GM12878 (cell line): ENCODE data around the gene GFPT1. TPM values are rescaled to one million over a fixed set of nuclear protein-coding genes. Genes with fewer than 3 reads are reported as not detected.
A peak's percentile ranks its signal among the peaks of the same experiment; 100 is the strongest.

ENCODE experiments used
- ATAC-seq: fragments of 200-7000 bp; cut with Tn5 transposase; 3 replicates; pipeline ENCODE4 v1.9.1; 2020; ENCODE audit warnings: mild to moderate bottlenecking, moderate library complexity
- BruUV-seq: library from RNA; stranded (reverse); fragments of 400-500 nt; replicated peaks from 2 replicates; lab custom pipeline; 2021; lab: Mats Ljungman, UMichigan
- CTCF ChIA-PET: fragments of 300-600 bp; sonication (Branson Sonifier 250); formaldehyde crosslinking; extraction: SDS; loops from one replicate; lab custom pipeline; 2021; ENCODE audit warnings: inconsistent platforms; lab: Yijun Ruan, JAX
- POLR2A ChIA-PET: fragments of 350-600 bp; formaldehyde crosslinking; extraction: SDS; loops from one replicate; lab custom pipeline; 2021; ENCODE audit warnings: inconsistent platforms; lab: Charles Lee
- RAD21 ChIA-PET: fragments of 300-600 bp; sonication (Branson Sonifier 250); formaldehyde crosslinking; loops from one replicate; lab custom pipeline; 2023; ENCODE audit warnings: antibody characterized with exemption; ENCODE audit not compliant: unreplicated experiment; lab: Charles Lee
- SMC1A ChIA-PET: fragments of 300-600 bp; sonication (Branson Sonifier 250); formaldehyde crosslinking; loops from one replicate; lab custom pipeline; 2023; ENCODE audit not compliant: unreplicated experiment, uncharacterized antibody; lab: Charles Lee
- DNase-seq: peaks from one replicate; pipeline ENCODE4 v3.0.0-alpha.2; 2011; ENCODE audit warnings: low read depth, low spot score
- FAIRE-seq: peaks from 3 replicates; lab custom pipeline; 2011; peaks lifted over from hg19 to GRCh38; lab: Jason Lieb, UNC
- H2AFZ ChIP-seq: 2 replicates; pipeline ENCODE4 v1.6.0; 2011; ENCODE audit warnings: low read depth, low read length, control low read depth; ENCODE audit not compliant: control insufficient read depth
- H3K27ac ChIP-seq: 2 replicates; pipeline ENCODE4 v1.5.1; 2011; ENCODE audit warnings: control low read depth; ENCODE audit not compliant: control insufficient read depth, insufficient read depth
- H3K27me3 ChIP-seq, 2 experiments: replicated peaks in 1 of 2; 2 replicates each; pipeline versions ENCODE4 v1.6.0 to v1.6.1; 2011; ENCODE audit warnings: low read length in 1 of 2; ENCODE audit not compliant: control insufficient read depth in 2 of 2, insufficient read depth in 2 of 2
- H3K36me3 ChIP-seq, 2 experiments: 2 replicates each; pipeline ENCODE4 v1.5.1; 2011; ENCODE audit warnings: low read length in 1 of 2; ENCODE audit not compliant: control insufficient read depth in 2 of 2, insufficient read depth in 2 of 2
- H3K4me1 ChIP-seq: 2 replicates; pipeline ENCODE4 v1.6.1; 2011; ENCODE audit warnings: mild to moderate bottlenecking, low read length, moderate library complexity, mixed read lengths; ENCODE audit not compliant: control insufficient read depth, insufficient read depth
- H3K4me2 ChIP-seq: 2 replicates; pipeline ENCODE4 v1.6.0; 2011; ENCODE audit warnings: control low read depth; ENCODE audit not compliant: control insufficient read depth, insufficient read depth
- H3K4me3 ChIP-seq: fragments of 200-600 bp; sonication (generic); 2 replicates; pipeline ENCODE4 v1.5.1; 2016
- H3K79me2 ChIP-seq: 2 replicates; pipeline ENCODE4 v1.6.0; 2011; ENCODE audit warnings: low read length; ENCODE audit not compliant: control insufficient read depth, insufficient read depth
- H3K9ac ChIP-seq: 2 replicates; pipeline ENCODE4 v1.8.0; 2011; ENCODE audit warnings: low read length, control low read depth, mixed read lengths; ENCODE audit not compliant: control insufficient read depth, insufficient read depth
- H3K9me3 ChIP-seq: replicated peaks from 3 replicates; pipeline ENCODE4 v1.5.1; 2011; ENCODE audit warnings: mild to moderate bottlenecking, low read length; ENCODE audit not compliant: control insufficient read depth, insufficient read depth
- H4K20me1 ChIP-seq: 2 replicates; pipeline ENCODE4 v1.6.0; 2011; ENCODE audit not compliant: control insufficient read depth, insufficient read depth
- EED ChIP-seq: sonication (generic); IDR thresholded peaks from 2 replicates; pipeline ENCODE4 v1.6.1; 2016; ENCODE audit warnings: antibody characterized with exemption, low read depth
- MEF2A ChIP-seq: IDR thresholded peaks from 2 replicates; pipeline ENCODE4 v1.6.1; 2011; ENCODE audit warnings: low read depth, mild to moderate bottlenecking, low read length, moderate library complexity; ENCODE audit not compliant: insufficient read depth
- POLR2AphosphoS2 ChIP-seq: IDR thresholded peaks from 2 replicates; pipeline ENCODE4 v1.6.1; 2011; ENCODE audit warnings: low read depth, mild to moderate bottlenecking, low read length, improper control_type of control experiment, moderate library complexity
- RBBP5 ChIP-seq: fragments of 200-600 bp; sonication (generic); conservative IDR thresholded peaks from 2 replicates; pipeline ENCODE4 v1.6.1; 2016
- SIX5 ChIP-seq: IDR thresholded peaks from 2 replicates; pipeline ENCODE4 v1.6.1; 2011; ENCODE audit warnings: mild to moderate bottlenecking, low read depth, low read length, moderate library complexity; ENCODE audit not compliant: severe bottlenecking
- SMAD1 ChIP-seq: fragments of 450-650 bp; IDR thresholded peaks from 2 replicates; pipeline ENCODE4 v1.6.1; 2018; ENCODE audit warnings: mild to moderate bottlenecking, low read depth; ENCODE audit not compliant: partially characterized antibody
- STAT3 ChIP-seq: IDR thresholded peaks from 2 replicates; pipeline ENCODE4 v1.6.1; 2011; ENCODE audit warnings: low read depth, low read length, improper control_type of control experiment
- WGBS: methylation state at CpG from one replicate; pipeline ENCODE4 v1.1.6; 2016; ENCODE audit warnings: low lambda C conversion rate; ENCODE audit not compliant: insufficient replicate concordance, insufficient coverage; ENCODE audit errors: missing lambda C conversion rate; 5-methylcytosine and 5-hydroxymethylcytosine counted together
- in situ Hi-C: fragments of 300-500 bp; cut with MboI; formaldehyde crosslinking; loops from 9 replicates; pipeline ENCODE4 v1.14.3; 2018; ENCODE audit warnings: mixed read lengths
- intact Hi-C: fragments of 100-400 bp; cut with micrococcal nuclease; formaldehyde crosslinking; loops from one replicate; pipeline ENCODE4 v1.14.2; 2022; ENCODE audit not compliant: unreplicated experiment
- polyA plus RNA-seq, 11 experiments: library from polyadenylated mRNA; depleted of rRNA in 4 of 11; unstranded in 6 of 11; stranded (reverse) in 5 of 11; fragments of >200 nt; fragmentation: Nextera tagmentation in 4 of 11; fragmentation: Illumina TruSeq in 1 of 11; extraction: Ambion mirVana in 4 of 11; extraction: Trizol in 1 of 11; gene quantifications; 1 replicate in 1 of 11; 2 replicates in 10 of 11; pipeline versions ENCODE4 v1.2.1 to v1.2.3, GENCODE V29; 2011 to 2016; ENCODE audit warnings: inconsistent platforms in 2 of 11, missing spikeins in 2 of 11, low read depth in 1 of 11
- total RNA-seq, 4 experiments: library from RNA; depleted of rRNA in 3 of 4; stranded (reverse); fragments of >200 nt in 3 of 4; fragmentation: Illumina TruSeq in 1 of 4; extraction: Trizol in 1 of 4; gene quantifications; 2 replicates each; pipeline versions ENCODE4 v1.2.1 to v1.2.3, GENCODE V29; 2013 to 2021
- TF ChIP-seq, protein P1 (sequence below): IDR thresholded peaks from 2 replicates; pipeline ENCODE4 v1.6.1; 2012; ENCODE audit warnings: mild to moderate bottlenecking, low read depth, low read length
- TF ChIP-seq, protein P2 (sequence below): fragments of 450-650 bp; IDR thresholded peaks from 2 replicates; pipeline ENCODE4 v1.6.1; 2016; ENCODE audit warnings: mild to moderate bottlenecking, moderate library complexity, borderline replicate concordance
- TF ChIP-seq, protein P3 (sequence below): fragments of 450-650 bp; IDR thresholded peaks from 2 replicates; pipeline ENCODE4 v1.6.1; 2017; ENCODE audit warnings: low read depth, mild to moderate bottlenecking, moderate library complexity

GFPT1 gene
- total and polyA plus RNA-seq, 10 of the 15 experiments (the other 5 are each of a cell fraction or from before 2014, with no cell fraction given), result 10.1 to 95.2 (median 24.5) TPM

DNA sequence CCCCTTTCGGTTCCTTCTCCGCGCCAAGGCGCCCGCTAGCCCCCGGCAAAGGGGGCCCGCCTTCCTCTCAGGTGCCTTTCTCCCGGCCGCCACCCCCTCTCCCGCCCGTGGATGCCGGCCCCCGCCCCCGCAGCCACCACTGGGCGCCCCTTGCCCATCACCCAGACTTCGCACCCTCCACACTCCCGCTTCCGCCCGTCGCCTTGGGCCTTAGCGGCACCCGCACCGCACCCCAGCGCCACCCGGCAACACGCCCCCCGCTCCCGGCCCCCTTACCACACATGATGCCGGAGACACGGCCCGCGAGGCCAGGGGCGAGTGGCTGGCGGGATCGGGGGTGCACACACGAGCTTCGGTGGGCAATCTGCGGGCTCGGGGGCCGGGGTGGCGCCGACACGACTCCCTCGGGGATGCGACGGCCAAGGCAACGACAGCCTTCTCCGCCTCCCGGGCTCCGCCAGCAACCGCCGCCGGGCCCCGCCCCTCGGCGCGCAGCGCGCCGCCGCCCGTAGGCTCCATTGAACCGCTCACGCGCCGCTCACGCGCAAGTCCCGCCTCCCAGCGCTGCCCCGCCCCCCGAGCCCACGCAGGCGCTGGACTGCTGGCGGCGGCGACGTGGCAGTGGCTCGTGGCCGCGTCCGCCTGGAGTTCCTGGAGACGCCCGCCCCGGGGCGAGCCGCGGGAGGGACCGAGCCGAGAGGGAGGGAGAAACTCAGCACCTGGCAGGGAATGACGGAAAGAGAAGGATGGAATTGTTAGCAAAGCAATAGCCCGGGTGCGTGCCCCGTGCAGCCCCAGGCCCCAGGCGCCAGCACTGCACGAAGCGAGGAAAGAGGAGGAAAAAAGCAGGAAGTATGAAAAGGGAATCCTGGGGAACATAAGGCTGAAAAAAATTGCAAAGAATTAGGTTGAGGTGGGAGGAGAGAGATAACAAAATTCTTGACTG lies at the start of gene GFPT1 (continued):
- TF ChIP-seq POLR2AphosphoS2, result peak; percentile 80
- TF ChIP-seq, protein P1, sequence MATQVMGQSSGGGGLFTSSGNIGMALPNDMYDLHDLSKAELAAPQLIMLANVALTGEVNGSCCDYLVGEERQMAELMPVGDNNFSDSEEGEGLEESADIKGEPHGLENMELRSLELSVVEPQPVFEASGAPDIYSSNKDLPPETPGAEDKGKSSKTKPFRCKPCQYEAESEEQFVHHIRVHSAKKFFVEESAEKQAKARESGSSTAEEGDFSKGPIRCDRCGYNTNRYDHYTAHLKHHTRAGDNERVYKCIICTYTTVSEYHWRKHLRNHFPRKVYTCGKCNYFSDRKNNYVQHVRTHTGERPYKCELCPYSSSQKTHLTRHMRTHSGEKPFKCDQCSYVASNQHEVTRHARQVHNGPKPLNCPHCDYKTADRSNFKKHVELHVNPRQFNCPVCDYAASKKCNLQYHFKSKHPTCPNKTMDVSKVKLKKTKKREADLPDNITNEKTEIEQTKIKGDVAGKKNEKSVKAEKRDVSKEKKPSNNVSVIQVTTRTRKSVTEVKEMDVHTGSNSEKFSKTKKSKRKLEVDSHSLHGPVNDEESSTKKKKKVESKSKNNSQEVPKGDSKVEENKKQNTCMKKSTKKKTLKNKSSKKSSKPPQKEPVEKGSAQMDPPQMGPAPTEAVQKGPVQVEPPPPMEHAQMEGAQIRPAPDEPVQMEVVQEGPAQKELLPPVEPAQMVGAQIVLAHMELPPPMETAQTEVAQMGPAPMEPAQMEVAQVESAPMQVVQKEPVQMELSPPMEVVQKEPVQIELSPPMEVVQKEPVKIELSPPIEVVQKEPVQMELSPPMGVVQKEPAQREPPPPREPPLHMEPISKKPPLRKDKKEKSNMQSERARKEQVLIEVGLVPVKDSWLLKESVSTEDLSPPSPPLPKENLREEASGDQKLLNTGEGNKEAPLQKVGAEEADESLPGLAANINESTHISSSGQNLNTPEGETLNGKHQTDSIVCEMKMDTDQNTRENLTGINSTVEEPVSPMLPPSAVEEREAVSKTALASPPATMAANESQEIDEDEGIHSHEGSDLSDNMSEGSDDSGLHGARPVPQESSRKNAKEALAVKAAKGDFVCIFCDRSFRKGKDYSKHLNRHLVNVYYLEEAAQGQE, result no peak

DNA sequence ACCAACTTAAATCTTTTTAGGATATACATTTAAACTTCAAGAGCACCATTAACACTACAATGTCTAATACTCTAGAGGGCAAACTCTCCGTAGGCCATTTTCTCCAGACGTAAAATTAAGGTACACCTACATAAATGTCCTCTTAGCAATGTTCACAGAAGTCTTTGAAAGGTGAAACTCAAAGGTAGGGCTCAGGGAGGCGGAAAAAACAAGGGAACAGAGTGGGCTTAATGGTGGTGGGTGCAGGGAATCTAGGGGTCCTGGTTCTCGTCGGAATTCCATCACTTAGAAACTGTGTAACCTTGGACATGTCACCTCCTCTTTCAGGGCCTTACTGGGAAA lies 49.5 kb upstream of the GFPT1 start:
- intact Hi-C loops (loop anchor here (2.0 to 5.0 kb wide), 4 partner anchors 50 to 278 kb away; partner anchors contain the start of gene GFPT1), in situ Hi-C loops (no loop called here)
- FAIRE-seq (no peak), DNase-seq (peak; percentile 36), ATAC-seq (peak; percentile 19)
- ChIA-PET SMC1A (interaction anchor here (1.0 to 2.7 kb wide), 16 partner anchors 8 to 333 kb away, joined by 3 to 15 read pairs (median 4); no protein-coding TSS in a partner anchor), RAD21 (interaction anchor here (0.7 to 3.7 kb wide), 18 partner anchors 17 to 363 kb away, joined by 3 to 27 read pairs (median 4); no protein-coding TSS in a partner anchor), POLR2A (interaction anchor here (0.9 to 3.5 kb wide), 9 partner anchors 8 to 209 kb away, joined by 3 to 16 read pairs (median 6); partner anchors contain the start of genes AAK1 and GFPT1), CTCF (interaction anchor here (0.6 to 4.1 kb wide), 20 partner anchors 11 to 1269 kb away, joined by 3 to 24 read pairs (median 4); partner anchors contain the start of genes APLF, FBXO48 and GFPT1)
- BruUV-seq, result no TSS peak
- H3K4me1 ChIP-seq, result peaks cover 9% of the 10 kb centered on the region; the same call in 1 of the 2 replicates
- H4K20me1 ChIP-seq, result no peaks in the 10 kb centered on the region
- H3K27ac ChIP-seq, result peak overlapping the region; percentile 89
- WGBS, result 0% methylated on average over 5 of the region's 5 CpGs
- H3K9ac ChIP-seq, result peak overlapping the region; percentile 85
- no peaks in the 10 kb centered on the region; a peak in 1 of 4 replicates for H3K36me3 ChIP-seq
- no peaks in the 10 kb centered on the region for H3K9me3 ChIP-seq
- peak overlapping the region; percentile 77 for H3K4me2 ChIP-seq
- peak overlapping the region; percentile 92 for H2AFZ ChIP-seq
- H3K27me3 ChIP-seq, result no peaks in the 10 kb centered on the region
- H3K79me2 ChIP-seq, result peaks cover 10% of the 10 kb centered on the region
- H3K4me3 ChIP-seq, result peak overlapping the region; percentile 76
- TF ChIP-seq STAT3, result no peak
- TF ChIP-seq, protein P2, sequence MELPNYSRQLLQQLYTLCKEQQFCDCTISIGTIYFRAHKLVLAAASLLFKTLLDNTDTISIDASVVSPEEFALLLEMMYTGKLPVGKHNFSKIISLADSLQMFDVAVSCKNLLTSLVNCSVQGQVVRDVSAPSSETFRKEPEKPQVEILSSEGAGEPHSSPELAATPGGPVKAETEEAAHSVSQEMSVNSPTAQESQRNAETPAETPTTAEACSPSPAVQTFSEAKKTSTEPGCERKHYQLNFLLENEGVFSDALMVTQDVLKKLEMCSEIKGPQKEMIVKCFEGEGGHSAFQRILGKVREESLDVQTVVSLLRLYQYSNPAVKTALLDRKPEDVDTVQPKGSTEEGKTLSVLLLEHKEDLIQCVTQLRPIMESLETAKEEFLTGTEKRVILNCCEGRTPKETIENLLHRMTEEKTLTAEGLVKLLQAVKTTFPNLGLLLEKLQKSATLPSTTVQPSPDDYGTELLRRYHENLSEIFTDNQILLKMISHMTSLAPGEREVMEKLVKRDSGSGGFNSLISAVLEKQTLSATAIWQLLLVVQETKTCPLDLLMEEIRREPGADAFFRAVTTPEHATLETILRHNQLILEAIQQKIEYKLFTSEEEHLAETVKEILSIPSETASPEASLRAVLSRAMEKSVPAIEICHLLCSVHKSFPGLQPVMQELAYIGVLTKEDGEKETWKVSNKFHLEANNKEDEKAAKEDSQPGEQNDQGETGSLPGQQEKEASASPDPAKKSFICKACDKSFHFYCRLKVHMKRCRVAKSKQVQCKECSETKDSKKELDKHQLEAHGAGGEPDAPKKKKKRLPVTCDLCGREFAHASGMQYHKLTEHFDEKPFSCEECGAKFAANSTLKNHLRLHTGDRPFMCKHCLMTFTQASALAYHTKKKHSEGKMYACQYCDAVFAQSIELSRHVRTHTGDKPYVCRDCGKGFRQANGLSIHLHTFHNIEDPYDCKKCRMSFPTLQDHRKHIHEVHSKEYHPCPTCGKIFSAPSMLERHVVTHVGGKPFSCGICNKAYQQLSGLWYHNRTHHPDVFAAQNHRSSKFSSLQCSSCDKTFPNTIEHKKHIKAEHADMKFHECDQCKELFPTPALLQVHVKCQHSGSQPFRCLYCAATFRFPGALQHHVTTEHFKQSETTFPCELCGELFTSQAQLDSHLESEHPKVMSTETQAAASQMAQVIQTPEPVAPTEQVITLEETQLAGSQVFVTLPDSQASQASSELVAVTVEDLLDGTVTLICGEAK, result peak; percentile 25; the same call in 1 of the 2 replicates
- TF ChIP-seq SMAD1, result peak; percentile 23
- TF ChIP-seq SIX5, result no peak
- no peak for TF ChIP-seq EED
- no peak for TF ChIP-seq MEF2A
- TF ChIP-seq, protein P3, sequence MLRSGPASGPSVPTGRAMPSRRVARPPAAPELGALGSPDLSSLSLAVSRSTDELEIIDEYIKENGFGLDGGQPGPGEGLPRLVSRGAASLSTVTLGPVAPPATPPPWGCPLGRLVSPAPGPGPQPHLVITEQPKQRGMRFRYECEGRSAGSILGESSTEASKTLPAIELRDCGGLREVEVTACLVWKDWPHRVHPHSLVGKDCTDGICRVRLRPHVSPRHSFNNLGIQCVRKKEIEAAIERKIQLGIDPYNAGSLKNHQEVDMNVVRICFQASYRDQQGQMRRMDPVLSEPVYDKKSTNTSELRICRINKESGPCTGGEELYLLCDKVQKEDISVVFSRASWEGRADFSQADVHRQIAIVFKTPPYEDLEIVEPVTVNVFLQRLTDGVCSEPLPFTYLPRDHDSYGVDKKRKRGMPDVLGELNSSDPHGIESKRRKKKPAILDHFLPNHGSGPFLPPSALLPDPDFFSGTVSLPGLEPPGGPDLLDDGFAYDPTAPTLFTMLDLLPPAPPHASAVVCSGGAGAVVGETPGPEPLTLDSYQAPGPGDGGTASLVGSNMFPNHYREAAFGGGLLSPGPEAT, result no peak
- TF ChIP-seq RBBP5, result no peak
